Measurements from ENCODE around the gene NRG2. TPM values are rescaled to one million over a fixed set of nuclear protein-coding genes. Genes with fewer than 3 reads are reported as not detected.

The NRG2 gene
- total RNA-seq, 2 experiments from 2014 or later = not detected

GRCh38 chr5:139956342-139956741 lies 86.8 kb downstream of the NRG2 start:
- Mint-ChIP-seq H3K9me3 (no peaks in the 10 kb centered on the region), H3K36me3 (ENCODE audit: low read depth) (no peaks in the 10 kb centered on the region), H3K27ac (no peak overlapping the region), H3K27me3 (peaks cover 11% of the 10 kb centered on the region), H3K4me3 (no peak overlapping the region), H3K4me1 (no peaks in the 10 kb centered on the region)
- ChIA-PET POLR2A (no interaction called here), CTCF (interaction anchor here (1.0 to 4.5 kb wide), 2 partner anchors 12 to 169 kb away, joined by 3 to 38 read pairs; no protein-coding TSS in a partner anchor)
- no peak for DNase-seq

DNA sequence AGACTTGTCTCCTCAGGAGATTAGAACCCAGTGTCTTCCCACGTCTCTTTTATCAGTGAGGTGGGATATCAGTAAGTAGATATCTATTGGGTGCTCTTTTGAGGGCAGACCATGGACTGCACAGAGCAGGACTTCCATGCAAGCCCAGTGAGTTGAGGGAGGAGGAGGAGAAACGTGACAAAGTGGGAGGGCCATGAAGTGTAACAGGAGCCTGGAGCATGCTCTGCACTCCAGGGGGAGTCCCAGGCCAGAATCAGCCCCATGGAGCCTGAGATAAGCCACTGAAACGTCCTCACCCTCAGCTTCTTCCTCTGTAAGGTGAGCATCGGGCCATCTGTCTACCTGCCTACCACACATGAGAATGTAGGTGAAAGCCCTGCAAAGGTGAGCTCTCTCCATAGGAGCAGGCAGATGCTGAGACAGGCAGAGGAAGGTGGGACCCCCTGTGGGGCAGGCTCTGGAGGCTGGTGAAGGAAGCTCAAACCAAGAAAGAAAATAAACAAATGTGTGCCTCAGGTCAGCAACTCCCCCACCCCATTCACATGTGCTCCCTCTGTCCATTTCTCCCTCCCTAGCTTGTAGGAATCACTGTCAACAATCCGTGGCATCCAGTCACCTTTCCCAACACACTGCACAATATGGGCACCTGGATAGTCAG lies 87.4 kb downstream of the NRG2 start:
- Mint-ChIP-seq H3K27me3 (peaks cover 11% of the 10 kb centered on the region), H3K4me1 (no peaks in the 10 kb centered on the region), H3K4me3 (no peak overlapping the region), H3K36me3 (ENCODE audit: low read depth) (no peaks in the 10 kb centered on the region), H3K27ac (no peak overlapping the region), H3K9me3 (no peaks in the 10 kb centered on the region)
- ChIA-PET CTCF (interaction anchor here (1.0 to 4.5 kb wide), 2 partner anchors 13 to 169 kb away, joined by 3 to 38 read pairs; no protein-coding TSS in a partner anchor), POLR2A (no interaction called here)
- no peak for DNase-seq

GRCh38 chr5:139955053-139955605 lies 88.0 kb downstream of the NRG2 start:
- peaks cover 11% of the 10 kb centered on the region for H3K27me3 Mint-ChIP-seq
- H3K9me3 Mint-ChIP-seq = no peaks in the 10 kb centered on the region
- H3K36me3 Mint-ChIP-seq (ENCODE audit: low read depth) = no peaks in the 10 kb centered on the region
- POLR2A ChIA-PET = no interaction called here
- no peak for DNase-seq
- H3K4me3 Mint-ChIP-seq = no peak overlapping the region
- H3K27ac Mint-ChIP-seq = no peak overlapping the region
- no peaks in the 10 kb centered on the region for H3K4me1 Mint-ChIP-seq
- CTCF ChIA-PET = interaction anchor here (0.8 to 4.5 kb wide), 3 partner anchors 9 to 14 kb away, joined by 3 to 38 read pairs (median 4); no protein-coding TSS in a partner anchor

- Mint-ChIP-seq H3K36me3 (ENCODE audit: low read depth) (no peaks in the 10 kb centered on the region), H3K4me1 (no peaks in the 10 kb centered on the region), H3K9me3 (no peaks in the 10 kb centered on the region), H3K27me3 (peaks cover 11% of the 10 kb centered on the region), H3K27ac (no peak overlapping the region), H3K4me3 (no peak overlapping the region)
- no peak for DNase-seq
- POLR2A ChIA-PET = no interaction called here
- CTCF ChIA-PET = interaction anchor here (0.8 to 0.9 kb wide), 2 partner anchors 10 to 15 kb away, joined by 3 to 4 read pairs; no protein-coding TSS in a partner anchor
Measured at GRCh38 chr5:139954462-139954861, 88.6 kb downstream of the NRG2 start.

GRCh38 chr5:139954022-139954421 lies 89.1 kb downstream of the NRG2 start:
- Mint-ChIP-seq H3K27ac (no peak overlapping the region), H3K4me1 (no peaks in the 10 kb centered on the region), H3K36me3 (ENCODE audit: low read depth) (no peaks in the 10 kb centered on the region), H3K4me3 (no peak overlapping the region), H3K9me3 (no peaks in the 10 kb centered on the region), H3K27me3 (peaks cover 11% of the 10 kb centered on the region)
- ChIA-PET CTCF (interaction anchor here (0.8 kb wide), 1 partner anchor 15 kb away, joined by 4 read pairs; no protein-coding TSS in a partner anchor), POLR2A (no interaction called here)
- no peak for DNase-seq

GRCh38 chr5:139952574-139952973 lies 90.5 kb downstream of the NRG2 start:
- H3K4me3 Mint-ChIP-seq = no peak overlapping the region
- peaks cover 21% of the 10 kb centered on the region for H3K27me3 Mint-ChIP-seq
- ChIA-PET POLR2A (no interaction called here), CTCF (no interaction called here)
- no peaks in the 10 kb centered on the region for H3K9me3 Mint-ChIP-seq
- no peak overlapping the region for H3K27ac Mint-ChIP-seq
- no peaks in the 10 kb centered on the region for H3K4me1 Mint-ChIP-seq
- H3K36me3 Mint-ChIP-seq (ENCODE audit: low read depth) = no peaks in the 10 kb centered on the region
- DNase-seq = no peak

DNA sequence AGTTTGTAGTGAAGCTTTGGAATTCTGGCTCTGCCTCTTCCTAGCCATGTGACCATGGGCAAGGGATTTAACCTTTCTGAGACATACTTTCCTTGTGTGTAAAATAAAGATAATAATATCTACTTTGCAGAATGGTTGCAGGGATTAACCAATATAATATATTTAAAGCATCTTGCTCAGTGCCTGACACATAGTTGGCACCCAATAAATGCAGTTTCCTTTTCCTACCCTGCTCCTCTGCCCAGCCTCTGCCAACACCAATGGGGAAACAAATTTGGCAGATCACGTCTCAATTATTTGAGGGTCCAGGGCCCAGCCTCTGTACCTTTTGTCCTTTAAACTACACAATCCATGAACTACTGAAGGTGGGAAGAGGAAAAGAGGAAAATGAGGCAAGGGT lies 91.1 kb downstream of the NRG2 start:
- no peaks in the 10 kb centered on the region for H3K4me1 Mint-ChIP-seq
- ChIA-PET POLR2A (no interaction called here), CTCF (interaction anchor here (3.0 kb wide), 1 partner anchor 17 kb away, joined by 16 read pairs; no protein-coding TSS in a partner anchor)

DNA sequence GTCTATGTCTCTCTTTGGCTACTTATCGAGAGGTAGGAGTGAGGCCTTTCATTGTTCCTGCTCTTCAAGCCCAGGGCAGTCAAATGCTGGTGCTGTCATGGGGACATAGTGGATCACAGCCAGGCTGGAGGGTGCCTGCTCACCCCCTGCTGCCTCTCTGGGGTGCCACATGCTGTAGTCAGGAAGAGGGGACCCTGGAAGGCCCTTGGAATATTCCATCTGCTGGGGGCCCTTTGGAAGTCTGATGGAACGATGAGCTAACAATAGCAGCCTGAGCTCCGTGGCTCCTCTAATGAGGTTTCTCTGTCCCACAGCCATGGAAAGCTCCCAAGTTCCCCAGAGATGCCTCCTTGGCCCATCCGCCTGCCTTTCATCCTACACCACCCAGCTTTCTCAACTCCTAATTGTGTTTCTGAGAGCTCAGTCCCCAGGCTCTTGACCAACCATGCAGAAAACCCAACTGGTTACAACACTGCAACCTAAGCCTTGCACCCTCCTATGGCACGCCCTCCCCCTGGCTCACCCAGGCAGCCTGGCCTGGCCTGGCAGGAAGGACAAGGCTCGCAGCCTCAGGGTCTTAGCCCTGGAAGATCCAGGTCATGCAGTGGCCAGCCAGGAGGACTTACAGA lies 91.7 kb downstream of the NRG2 start:
- no peaks in the 10 kb centered on the region for H3K9me3 Mint-ChIP-seq
- DNase-seq = no peak
- ChIA-PET POLR2A (no interaction called here), CTCF (interaction anchor here (3.0 kb wide), 1 partner anchor 18 kb away, joined by 16 read pairs; no protein-coding TSS in a partner anchor)
- H3K27ac Mint-ChIP-seq = no peak overlapping the region
- no peak overlapping the region for H3K4me3 Mint-ChIP-seq
- no peaks in the 10 kb centered on the region for H3K36me3 Mint-ChIP-seq (ENCODE audit: low read depth)
- peaks cover 29% of the 10 kb centered on the region for H3K27me3 Mint-ChIP-seq
- H3K4me1 Mint-ChIP-seq = no peaks in the 10 kb centered on the region

More for the DNA sequence above, 91.1 kb downstream of the NRG2 start:
- no peak for DNase-seq
- H3K27me3 Mint-ChIP-seq = peaks cover 27% of the 10 kb centered on the region
- H3K27ac Mint-ChIP-seq = no peak overlapping the region
- H3K36me3 Mint-ChIP-seq (ENCODE audit: low read depth) = no peaks in the 10 kb centered on the region
- no peaks in the 10 kb centered on the region for H3K9me3 Mint-ChIP-seq
- no peak overlapping the region for H3K4me3 Mint-ChIP-seq

GRCh38 chr5:139950436-139950835 lies 92.7 kb downstream of the NRG2 start:
- DNase-seq = no peak
- Mint-ChIP-seq H3K9me3 (no peaks in the 10 kb centered on the region), H3K27me3 (peaks cover 31% of the 10 kb centered on the region), H3K27ac (no peak overlapping the region), H3K36me3 (ENCODE audit: low read depth) (no peaks in the 10 kb centered on the region), H3K4me3 (no peak overlapping the region), H3K4me1 (no peaks in the 10 kb centered on the region)
- POLR2A ChIA-PET = no interaction called here
- CTCF ChIA-PET = interaction anchor here (3.0 kb wide), 1 partner anchor 19 kb away, joined by 16 read pairs; no protein-coding TSS in a partner anchor

DNA sequence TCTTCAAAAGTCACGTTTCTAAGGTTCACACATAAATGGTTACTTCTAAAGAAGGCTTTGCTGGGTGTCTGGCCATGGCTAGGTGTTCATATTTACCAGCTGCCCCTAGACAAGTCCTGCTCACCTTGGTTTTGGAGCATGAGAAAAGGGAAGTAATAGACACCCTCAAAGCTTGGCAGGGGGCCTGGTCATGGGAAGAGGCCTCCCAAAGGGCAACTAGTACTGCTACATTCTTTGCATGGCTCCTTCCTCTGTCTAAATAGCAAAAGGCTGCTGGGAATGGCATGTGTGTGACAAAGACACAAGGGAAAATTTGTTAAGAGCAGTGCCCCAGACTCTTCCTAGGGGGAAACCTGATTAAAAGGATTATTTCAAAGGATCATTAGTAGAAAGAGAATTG lies 93.4 kb downstream of the NRG2 start:
- peaks cover 31% of the 10 kb centered on the region for H3K27me3 Mint-ChIP-seq
- H3K4me1 Mint-ChIP-seq = no peaks in the 10 kb centered on the region
- no peak overlapping the region for H3K4me3 Mint-ChIP-seq
- H3K27ac Mint-ChIP-seq = no peak overlapping the region
- ChIA-PET POLR2A (no interaction called here), CTCF (interaction anchor here (3.0 kb wide), 1 partner anchor 19 kb away, joined by 16 read pairs; no protein-coding TSS in a partner anchor)
- H3K36me3 Mint-ChIP-seq (ENCODE audit: low read depth) = no peaks in the 10 kb centered on the region
- no peak for DNase-seq
- no peaks in the 10 kb centered on the region for H3K9me3 Mint-ChIP-seq

DNA sequence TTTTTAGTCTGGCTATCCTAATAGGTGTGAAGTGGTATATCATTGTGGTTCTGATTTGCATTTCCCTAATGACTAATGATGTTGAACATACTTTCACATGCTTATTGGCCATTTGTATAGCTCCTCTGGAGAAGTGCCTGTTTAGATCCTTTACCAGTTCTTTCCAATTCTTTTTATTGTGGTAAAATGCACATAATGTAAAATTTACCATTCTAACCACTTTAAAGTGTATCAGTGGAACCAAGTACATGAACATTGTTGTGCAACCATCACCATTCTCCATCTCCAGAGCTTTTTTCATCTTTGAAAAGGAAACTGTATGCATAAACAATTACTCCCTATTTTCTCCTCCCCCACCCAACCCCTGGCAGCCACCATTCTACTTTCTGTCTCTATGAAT lies 95.4 kb downstream of the NRG2 start:
- DNase-seq = no peak
- CTCF ChIA-PET = no interaction called here
- H3K27ac Mint-ChIP-seq = no peak overlapping the region

GRCh38 chr5:139946440-139946839 lies 96.7 kb downstream of the NRG2 start:
- no peak overlapping the region for H3K4me3 Mint-ChIP-seq
- no peak for DNase-seq
- H3K36me3 Mint-ChIP-seq (ENCODE audit: low read depth) = no peaks in the 10 kb centered on the region
- H3K27me3 Mint-ChIP-seq = peaks cover 49% of the 10 kb centered on the region
- no peaks in the 10 kb centered on the region for H3K4me1 Mint-ChIP-seq
- ChIA-PET POLR2A (no interaction called here), CTCF (no interaction called here)
- H3K27ac Mint-ChIP-seq = no peak overlapping the region
- H3K9me3 Mint-ChIP-seq = peaks cover 6% of the 10 kb centered on the region

More for the DNA sequence above, 95.4 kb downstream of the NRG2 start:
- H3K9me3 Mint-ChIP-seq = peaks cover under 1% of the 10 kb centered on the region
- POLR2A ChIA-PET = no interaction called here
- no peaks in the 10 kb centered on the region for H3K36me3 Mint-ChIP-seq (ENCODE audit: low read depth)
- H3K4me1 Mint-ChIP-seq = no peaks in the 10 kb centered on the region
- H3K27me3 Mint-ChIP-seq = peaks cover 38% of the 10 kb centered on the region
- no peak overlapping the region for H3K4me3 Mint-ChIP-seq

- no peaks in the 10 kb centered on the region for H3K36me3 Mint-ChIP-seq (ENCODE audit: low read depth)
- peaks cover 6% of the 10 kb centered on the region for H3K9me3 Mint-ChIP-seq
- ChIA-PET POLR2A (no interaction called here), CTCF (no interaction called here)
- DNase-seq = no peak
- no peak overlapping the region for H3K27ac Mint-ChIP-seq
- peaks cover 51% of the 10 kb centered on the region for H3K27me3 Mint-ChIP-seq
- H3K4me3 Mint-ChIP-seq = no peak overlapping the region
- H3K4me1 Mint-ChIP-seq = no peaks in the 10 kb centered on the region
Measured at GRCh38 chr5:139946006-139946405, 97.1 kb downstream of the NRG2 start.

Data from activated CD4-positive, alpha-beta memory T cell treated with anti-CD3 and anti-CD28 coated beads, Interleukin-2, amount 10 ng/mL, durations not matched to agents 7 days and 5 days (primary cell).